ENCODE measurements around the gene THAP3. TPM values are rescaled to one million over a fixed set of nuclear protein-coding genes. Genes with fewer than 3 reads are reported as not detected.
A peak's percentile ranks its signal among the peaks of the same experiment; 100 is the strongest.

Gene THAP3
- total RNA-seq, 1 donor from 2014 or later, result 13.5 TPM

DNA sequence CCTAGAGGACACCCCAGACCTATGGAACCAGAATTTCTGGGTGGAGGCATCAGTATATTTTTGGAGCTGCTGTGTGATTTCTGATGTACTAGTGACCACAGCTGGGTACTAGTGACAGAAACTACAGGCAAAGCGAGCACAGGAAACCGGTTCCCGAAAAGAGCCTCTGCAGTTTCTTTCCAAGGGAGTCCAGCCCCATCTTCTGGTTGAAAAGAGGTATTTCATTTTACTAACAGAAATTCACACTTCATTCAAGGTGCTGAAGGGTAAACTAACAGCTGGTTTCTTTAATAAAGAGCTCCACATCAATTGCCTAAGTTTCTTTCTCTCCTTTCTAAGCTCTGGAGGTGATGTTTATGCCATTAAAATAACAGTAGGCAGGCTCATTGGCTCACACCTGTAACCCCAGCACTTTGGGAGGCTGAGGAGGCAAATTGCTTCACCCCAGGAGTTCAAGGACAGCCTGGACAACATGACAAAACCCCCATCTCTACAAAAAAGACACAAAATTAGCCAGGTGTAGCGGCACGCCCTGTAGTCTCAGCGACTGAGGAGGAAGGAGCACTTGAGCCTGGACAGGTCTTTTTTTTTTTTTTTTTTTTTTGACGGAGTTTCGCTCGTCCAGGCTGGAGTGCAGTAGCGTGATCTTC lies 22.0 kb downstream of the THAP3 start:
- Mint-ChIP-seq H3K4me1 (ENCODE audit: unreplicated experiment) (no peaks in the 10 kb centered on the region), H3K4me3 (ENCODE audit: unreplicated experiment) (no peak overlapping the region), H3K9me3 (ENCODE audit: unreplicated experiment) (no peaks in the 10 kb centered on the region), H3K27ac (ENCODE audit: unreplicated experiment) (no peak overlapping the region), H3K36me3 (ENCODE audit: low read depth, unreplicated experiment) (peaks cover 15% of the 10 kb centered on the region), H3K27me3 (ENCODE audit: unreplicated experiment) (peaks cover 5% of the 10 kb centered on the region)
- DNase-seq (ENCODE audit: low spot score), result peak; percentile 12
- TF ChIP-seq CTCF (IDR thresholded peaks at IDR 0.05; ENCODE audit: unreplicated experiment), result peak; percentile 69

- no peak overlapping the region for H3K4me3 Mint-ChIP-seq (ENCODE audit: unreplicated experiment)
- H3K4me1 Mint-ChIP-seq (ENCODE audit: unreplicated experiment), result no peaks in the 10 kb centered on the region
- H3K36me3 Mint-ChIP-seq (ENCODE audit: low read depth, unreplicated experiment), result peaks cover 7% of the 10 kb centered on the region
- H3K27ac Mint-ChIP-seq (ENCODE audit: unreplicated experiment), result no peak overlapping the region
- H3K27me3 Mint-ChIP-seq (ENCODE audit: unreplicated experiment), result peaks cover 4% of the 10 kb centered on the region
- DNase-seq (ENCODE audit: low spot score), result no peak
- H3K9me3 Mint-ChIP-seq (ENCODE audit: unreplicated experiment), result no peaks in the 10 kb centered on the region
- no peak for TF ChIP-seq CTCF (IDR thresholded peaks at IDR 0.05; ENCODE audit: unreplicated experiment)
These were observed 23.9 kb downstream of the THAP3 start for GRCh38 chr1:6648556-6648955.

DNA sequence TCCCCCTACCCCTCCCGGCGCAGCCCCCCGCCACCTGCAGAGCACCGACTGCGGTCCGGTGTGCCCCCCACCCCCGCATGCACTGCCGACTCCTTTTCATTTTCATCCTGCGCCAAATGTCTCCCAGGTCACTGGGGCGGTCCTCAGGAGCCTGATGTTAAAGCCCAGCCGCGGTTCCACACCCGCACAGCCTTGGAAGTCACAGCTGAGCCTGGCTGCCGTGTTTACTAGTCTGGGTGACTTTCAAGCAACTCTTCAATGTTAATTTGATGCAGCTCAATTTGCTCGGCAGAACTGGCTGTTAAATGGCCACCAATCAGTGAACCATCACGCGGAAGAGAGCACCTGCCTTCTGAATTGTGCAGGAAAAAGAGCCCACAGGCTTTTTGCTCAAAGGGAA lies 27.2 kb downstream of the THAP3 start:
- peaks cover 4% of the 10 kb centered on the region for H3K27me3 Mint-ChIP-seq (ENCODE audit: unreplicated experiment)
- no peak for DNase-seq (ENCODE audit: low spot score)
- no peak overlapping the region for H3K4me3 Mint-ChIP-seq (ENCODE audit: unreplicated experiment)
- peaks cover 7% of the 10 kb centered on the region for H3K36me3 Mint-ChIP-seq (ENCODE audit: low read depth, unreplicated experiment)
- no peak for TF ChIP-seq CTCF (IDR thresholded peaks at IDR 0.05; ENCODE audit: unreplicated experiment)
- H3K4me1 Mint-ChIP-seq (ENCODE audit: unreplicated experiment), result no peaks in the 10 kb centered on the region
- H3K27ac Mint-ChIP-seq (ENCODE audit: unreplicated experiment), result no peak overlapping the region
- no peaks in the 10 kb centered on the region for H3K9me3 Mint-ChIP-seq (ENCODE audit: unreplicated experiment)

DNA sequence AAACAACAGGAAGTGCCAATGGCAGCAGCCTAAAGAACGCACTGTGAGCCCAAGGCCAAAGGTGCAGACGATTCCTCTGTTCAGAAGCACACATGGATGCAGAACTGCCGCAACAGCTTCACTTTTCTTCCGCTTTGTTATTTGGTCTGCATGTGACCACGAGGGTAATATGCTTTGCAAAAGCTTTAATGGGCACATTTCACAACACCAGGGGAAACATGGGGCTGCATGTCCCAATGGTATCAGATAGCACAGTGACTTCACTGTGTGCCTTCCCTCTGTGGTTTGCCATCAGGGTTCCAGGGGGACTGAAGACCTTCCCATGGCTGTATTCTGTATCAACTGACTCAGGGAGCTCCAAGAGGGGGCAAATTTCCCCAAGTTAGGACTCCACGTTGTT lies 28.3 kb downstream of the THAP3 start:
- DNase-seq (ENCODE audit: low spot score), result no peak
- H3K4me1 Mint-ChIP-seq (ENCODE audit: unreplicated experiment), result no peaks in the 10 kb centered on the region
- no peak for TF ChIP-seq CTCF (IDR thresholded peaks at IDR 0.05; ENCODE audit: unreplicated experiment)
- H3K9me3 Mint-ChIP-seq (ENCODE audit: unreplicated experiment), result no peaks in the 10 kb centered on the region
- peaks cover 7% of the 10 kb centered on the region for H3K36me3 Mint-ChIP-seq (ENCODE audit: low read depth, unreplicated experiment)
- H3K27ac Mint-ChIP-seq (ENCODE audit: unreplicated experiment), result no peak overlapping the region
- peaks cover 4% of the 10 kb centered on the region for H3K27me3 Mint-ChIP-seq (ENCODE audit: unreplicated experiment)
- no peak overlapping the region for H3K4me3 Mint-ChIP-seq (ENCODE audit: unreplicated experiment)

- Mint-ChIP-seq H3K9me3 (ENCODE audit: unreplicated experiment) (no peaks in the 10 kb centered on the region), H3K27ac (ENCODE audit: unreplicated experiment) (no peak overlapping the region), H3K27me3 (ENCODE audit: unreplicated experiment) (peaks cover 4% of the 10 kb centered on the region), H3K36me3 (ENCODE audit: low read depth, unreplicated experiment) (peaks cover 7% of the 10 kb centered on the region), H3K4me3 (ENCODE audit: unreplicated experiment) (no peak overlapping the region), H3K4me1 (ENCODE audit: unreplicated experiment) (no peaks in the 10 kb centered on the region)
- DNase-seq (ENCODE audit: low spot score), result no peak
- no peak for TF ChIP-seq CTCF (IDR thresholded peaks at IDR 0.05; ENCODE audit: unreplicated experiment)
These were observed 29.0 kb downstream of the THAP3 start for GRCh38 chr1:6653436-6654290.

All from endothelial cell (in vitro differentiated cells).